CD4-positive, alpha-beta T cell treated with Interleukin-6 at 100 ng/mL for 8 hours (primary cell): ENCODE measurements around the gene CHN2.

Experiments
- DNase-seq: peaks from one replicate; pipeline ENCODE4 v3.0.0-alpha.2; 2020; ENCODE audit warnings: mixed read lengths, low spot score

Gene CHN2

DNA sequence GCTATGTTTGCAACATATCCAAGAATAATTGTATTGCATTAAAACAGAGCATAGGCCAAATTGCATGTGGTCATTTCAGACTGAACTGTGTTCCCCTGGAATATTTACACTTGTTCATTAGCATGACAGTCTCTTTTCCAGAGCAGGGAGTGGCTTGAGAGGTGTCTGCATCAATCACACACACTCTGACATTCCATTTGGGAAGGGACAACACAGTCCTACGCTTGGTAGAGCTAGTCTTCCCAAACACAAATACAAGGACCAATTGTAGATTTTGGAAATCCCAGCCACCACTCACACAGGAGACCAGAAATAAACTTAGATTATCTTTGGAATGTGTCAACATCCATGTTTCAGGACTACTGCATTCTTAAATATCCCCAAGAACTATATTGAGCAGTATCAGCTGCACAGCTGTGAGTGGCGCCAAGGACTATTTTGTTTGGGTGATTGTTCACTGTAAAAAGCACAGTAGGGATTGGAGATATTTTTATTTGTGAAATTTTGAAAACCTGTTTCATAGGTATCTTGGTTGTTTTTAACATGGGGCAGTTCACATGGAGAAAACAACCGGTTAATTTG is 275.5 kb downstream of the CHN2 start:
- no peak for DNase-seq

DNA sequence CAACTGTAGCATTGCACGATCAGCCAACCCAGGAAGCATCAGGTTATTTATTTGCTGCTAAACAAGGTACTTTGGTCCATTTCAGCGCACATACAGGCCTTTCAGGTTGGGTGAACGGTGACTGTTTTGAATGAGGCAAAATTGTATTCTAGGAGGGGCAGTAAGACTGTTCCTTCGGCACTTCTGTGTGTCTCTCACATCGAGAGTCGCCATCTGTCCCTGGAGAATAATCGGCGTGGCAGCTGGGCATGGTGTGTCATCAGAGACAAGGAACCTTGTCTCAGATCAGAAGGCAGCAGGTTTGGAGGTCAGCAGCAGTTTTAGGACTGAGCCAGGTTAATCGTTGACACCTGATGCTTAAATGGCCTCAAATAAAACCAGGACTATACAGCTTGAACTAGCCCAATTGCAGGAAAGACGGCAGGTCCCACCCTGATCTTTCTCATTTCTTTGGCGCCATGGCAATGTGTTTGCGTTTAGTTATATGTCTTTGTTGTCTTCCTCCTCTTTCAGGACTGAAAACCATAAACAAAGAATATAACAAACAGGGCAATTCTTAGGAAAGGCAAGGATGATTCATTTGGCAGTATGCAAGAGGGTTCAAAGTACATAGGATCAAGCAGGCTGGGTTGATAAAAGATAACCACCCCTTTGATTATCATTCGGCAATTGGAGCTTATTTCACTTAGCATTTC is 277.0 kb downstream of the CHN2 start:
- no peak for DNase-seq

DNA sequence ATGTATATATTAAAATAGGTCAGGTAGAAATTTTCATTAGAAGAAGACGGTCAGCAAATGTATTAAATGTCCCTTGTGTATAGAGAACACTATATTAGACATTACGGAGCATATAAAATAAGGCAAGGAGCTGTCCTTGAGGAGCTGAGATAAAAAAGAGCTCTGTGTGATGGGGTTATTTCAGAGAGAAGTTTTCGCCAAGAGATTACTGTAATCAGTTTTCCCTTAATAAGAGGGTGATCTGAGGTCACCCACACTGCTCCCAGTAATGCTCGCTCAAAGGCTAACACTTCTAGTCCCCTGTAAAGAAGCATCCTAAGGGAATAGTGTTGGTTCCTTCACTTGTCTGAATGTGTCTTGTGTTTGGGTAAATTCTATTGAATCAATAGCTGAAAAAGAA is 282.3 kb downstream of the CHN2 start:
- DNase-seq, result no peak

DNA sequence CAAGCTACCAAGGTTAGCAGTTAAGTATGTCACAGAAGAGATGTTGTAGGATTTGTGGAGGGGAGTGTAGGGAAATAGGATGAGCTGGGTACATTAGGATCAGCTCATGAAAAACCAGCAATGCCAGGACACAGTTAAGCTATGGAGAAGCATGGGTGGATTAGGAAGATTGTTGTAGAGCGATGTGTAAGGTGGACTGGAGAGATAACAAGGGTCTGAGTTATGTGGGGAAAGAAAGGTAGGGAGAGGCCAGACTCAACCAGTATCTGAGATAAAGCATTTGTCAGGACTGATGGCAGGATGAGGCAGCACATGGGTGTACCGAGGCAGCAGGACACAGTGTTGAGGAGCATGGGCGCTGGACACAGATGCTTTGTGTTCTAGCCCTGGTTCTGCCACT is 283.7 kb downstream of the CHN2 start:
- DNase-seq, result no peak

DNA sequence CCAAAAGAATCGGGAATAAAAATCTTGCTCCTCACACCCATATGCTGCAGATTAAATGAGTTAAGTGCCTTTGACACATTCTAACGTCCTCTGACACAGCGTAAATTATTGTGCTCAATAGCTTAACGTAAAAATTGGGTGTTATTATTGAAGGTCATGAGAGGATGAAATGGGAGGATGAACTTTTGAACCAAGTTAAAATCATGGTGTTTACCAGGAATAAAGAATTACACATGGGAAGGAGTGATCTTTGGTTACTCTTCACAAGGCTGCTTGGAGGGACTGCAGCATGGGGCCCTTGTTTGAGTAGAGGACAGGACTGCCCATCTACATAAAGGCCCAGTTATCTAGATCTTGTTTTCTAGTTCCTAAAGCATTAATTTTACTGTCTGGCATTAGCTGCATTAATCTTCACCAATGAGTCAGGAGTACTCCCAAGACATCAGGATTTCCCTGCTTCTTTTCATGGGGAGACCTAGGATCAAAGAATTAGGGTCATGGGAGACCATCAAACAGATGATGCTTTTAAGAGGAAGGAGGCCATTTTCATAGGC is 284.2 kb downstream of the CHN2 start:
- no peak for DNase-seq

DNA sequence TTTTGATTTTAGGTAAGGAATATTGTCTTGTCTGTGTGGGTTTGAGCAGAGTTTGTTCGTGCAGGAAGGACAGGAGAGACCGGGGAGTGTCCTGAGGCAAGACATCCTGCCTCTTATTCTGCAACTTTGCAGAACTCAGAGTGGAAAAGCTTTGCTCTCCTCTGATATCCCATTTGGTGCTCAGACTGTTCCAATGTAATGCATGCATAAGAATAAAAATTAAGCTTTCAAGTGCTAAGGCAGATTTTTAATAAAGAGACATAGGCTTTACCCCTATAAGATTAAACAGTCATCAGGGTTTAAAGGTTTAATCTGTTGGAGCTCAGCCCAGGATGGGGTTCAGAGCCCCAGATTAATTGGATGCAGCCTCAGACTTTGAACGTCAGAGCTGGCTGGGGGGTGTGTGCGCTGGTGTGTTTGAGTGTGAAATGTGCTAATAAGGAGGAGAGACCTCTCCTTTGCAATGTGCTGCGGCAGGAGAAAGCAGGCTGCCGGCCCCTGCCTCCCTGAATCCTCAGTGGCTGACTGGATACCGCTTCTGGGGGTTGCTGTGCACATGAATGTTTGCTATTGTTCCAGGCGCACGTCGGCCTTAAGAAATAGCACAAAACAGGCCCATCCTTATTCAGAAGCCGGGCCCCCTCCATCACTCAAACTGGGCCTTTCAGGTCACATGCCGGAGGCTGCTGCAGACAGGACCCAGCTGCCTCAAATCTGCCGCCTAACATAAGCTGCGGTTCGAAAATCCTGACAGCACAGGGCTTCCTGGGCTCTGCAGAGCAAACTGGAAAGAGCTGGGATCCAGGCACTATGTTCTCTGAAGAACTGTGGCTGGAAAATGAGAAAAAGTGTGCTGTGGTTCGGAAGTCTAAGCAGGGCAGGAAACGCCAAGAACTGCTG is 285.0 kb downstream of the CHN2 start:
- no peak for DNase-seq

DNA sequence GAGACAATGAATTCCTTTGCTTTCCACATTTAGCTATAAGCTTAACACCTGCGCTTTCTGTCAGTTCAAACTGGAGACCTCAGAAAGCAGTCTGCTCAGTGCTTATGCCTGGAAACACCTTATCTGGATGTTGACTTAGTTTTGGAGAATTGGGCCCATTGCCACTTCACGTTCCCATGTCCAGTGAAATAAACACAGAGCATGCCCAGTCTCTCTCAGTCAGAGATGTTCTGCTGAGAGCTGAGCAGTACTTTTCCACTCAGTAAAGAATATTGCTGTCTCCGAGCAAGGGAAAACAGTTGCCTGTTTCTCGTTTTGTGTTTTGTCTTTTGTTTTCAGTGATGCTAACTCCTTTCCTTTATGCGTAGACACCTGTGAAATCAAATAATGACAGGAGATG is 285.9 kb downstream of the CHN2 start:
- no peak for DNase-seq

DNA sequence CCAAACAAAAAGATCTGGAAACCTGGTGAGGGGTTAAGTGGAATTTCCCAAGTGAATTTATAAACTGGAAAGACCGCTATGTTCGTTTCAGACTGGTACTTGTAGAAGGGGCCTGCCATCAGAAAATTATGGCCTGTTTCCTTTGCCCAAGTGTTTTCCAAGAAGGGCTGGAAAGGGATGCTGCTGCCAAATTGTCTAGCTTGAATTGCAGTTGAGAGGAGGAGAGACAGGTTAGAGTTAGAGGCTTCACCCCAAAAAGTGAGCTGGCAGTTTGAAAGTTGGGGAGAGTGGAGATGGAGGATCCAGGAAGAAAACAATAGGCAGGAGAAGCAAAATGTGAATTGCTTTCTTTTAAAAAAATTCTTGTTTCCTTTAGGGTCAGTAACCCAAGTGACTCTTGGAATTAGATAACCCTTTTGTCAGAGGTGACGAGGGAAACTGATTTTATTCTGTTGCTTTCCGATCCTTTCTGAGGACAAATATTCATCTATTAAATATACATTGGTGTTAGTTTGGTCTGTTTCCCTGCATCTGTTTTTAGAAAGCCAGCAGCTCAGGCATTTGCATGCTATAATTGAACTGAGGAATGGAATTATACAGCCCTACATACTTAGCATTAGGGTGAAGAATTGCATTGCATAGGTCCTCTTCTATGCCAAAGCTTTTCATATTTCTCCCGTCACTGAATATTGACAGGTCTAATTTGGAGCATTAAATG is 286.5 kb downstream of the CHN2 start:
- DNase-seq, result no peak

DNA sequence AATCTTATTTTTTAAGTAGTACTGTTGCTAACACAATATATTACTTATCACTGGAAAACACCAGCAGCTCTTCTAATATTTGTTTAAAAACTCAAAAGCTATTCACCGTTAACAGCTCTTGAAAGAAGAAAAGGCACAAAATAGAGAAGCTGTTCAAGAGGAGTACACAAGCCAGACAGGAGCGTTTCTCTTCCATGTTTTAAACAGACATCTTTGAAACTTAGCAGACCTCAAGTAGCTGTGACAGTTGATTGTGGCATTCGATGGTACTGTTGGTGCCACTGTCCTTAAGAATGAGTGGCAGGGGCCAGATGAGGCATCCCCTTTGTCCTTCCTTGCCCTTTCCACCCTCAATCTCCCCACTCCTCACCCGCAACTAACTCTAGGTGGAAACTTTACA is 287.5 kb downstream of the CHN2 start:
- DNase-seq, result no peak

DNA sequence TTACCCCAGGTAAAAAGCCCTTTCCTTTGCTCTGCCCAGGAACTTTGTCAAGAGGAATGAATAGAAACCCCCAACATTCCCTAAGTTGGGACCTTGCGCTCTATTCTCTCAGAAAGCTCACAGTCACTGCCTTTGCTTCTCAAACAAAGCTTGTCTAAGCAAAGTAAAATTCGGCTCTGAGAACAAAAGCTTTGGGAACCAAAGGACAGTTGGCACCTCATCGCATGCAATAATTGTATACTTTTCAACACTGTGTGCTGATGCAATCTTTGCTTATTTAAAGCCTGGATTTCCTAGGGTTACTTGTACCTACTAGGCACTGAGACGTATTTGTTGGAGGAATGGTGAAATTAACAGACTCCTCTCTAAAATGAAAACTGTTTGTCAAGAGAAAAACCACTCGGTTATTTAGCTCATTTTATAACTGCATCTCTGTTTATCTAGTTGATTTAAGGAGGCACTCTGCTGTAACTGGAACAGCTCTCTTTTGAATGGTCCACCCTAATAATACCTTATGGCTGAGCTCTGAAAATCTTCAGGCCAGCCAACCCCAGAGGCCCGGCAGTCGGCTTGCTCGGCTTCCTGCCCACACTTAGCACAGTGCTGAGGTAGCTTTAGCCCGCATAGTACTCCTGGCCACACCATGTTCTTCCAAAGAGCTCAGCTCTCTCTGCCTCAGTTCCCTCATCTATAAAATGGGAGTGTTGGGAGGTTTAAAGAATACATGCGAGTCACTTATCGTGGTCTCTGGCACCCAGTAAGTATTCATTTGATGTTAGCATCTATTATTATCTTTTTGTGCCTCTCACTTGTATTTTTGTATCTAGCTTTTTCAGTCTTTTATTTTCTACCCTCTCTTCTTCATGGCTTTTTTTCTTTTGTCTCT is 288.9 kb downstream of the CHN2 start:
- DNase-seq, result no peak

DNA sequence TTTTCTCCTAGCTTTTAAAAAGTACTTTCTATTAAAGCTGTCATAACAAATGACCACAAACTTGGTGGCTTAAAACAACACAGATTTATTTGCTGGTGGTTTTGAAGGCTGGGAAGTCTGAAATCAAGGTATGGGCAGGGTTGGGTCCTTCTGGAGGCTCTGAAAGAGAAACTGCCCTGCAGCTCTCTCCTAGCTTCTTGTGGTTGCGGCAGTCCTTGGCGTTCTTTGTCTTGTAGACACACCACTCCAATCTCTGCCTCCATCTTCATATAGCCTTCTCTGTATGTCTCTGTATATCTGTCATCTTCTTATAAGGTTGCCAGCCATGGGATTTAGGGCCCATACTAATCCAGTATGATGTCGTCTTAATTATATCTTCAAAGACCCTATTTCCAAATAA is 289.7 kb downstream of the CHN2 start:
- DNase-seq, result no peak

DNA sequence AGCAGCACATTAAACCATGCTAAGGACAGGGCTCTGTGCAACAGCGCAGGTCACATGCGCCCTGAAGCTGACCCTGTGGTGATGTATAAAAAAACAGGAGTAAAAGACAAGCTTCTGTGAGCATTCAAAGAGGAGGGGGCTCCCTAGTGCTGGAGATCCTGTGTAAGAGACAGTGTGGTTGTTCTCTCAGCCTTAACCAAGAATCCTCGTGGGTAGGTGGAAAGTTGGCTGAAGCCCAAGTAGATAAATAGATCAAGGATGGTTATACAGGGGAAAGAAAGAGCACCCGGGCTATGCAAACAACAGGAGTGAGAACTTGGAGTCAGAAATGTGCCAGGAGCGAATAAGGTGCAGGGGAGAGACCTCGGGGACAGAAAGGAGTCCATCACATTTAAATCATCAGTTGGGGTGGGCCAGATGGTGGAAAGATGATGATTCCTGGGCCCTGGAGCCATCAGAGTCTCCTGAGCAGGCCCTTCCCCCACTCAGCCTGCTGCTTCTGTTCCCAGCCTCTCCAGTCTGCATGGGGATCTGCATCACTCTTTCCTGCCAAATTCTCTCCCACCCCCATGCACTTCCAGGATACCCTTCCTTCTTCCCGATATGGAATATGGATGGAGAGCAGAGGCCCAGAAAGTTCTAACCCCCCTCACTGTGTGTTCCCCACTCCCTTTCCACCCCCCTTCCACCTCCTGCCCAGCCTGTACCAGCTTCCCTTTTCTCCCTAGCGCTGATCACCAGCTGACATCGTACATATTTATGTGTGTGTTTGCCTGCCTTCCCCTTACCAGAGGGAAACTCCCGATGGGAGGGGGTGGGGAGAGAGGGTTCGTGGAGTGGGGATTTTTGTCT is 291.0 kb downstream of the CHN2 start:
- no peak for DNase-seq

DNA sequence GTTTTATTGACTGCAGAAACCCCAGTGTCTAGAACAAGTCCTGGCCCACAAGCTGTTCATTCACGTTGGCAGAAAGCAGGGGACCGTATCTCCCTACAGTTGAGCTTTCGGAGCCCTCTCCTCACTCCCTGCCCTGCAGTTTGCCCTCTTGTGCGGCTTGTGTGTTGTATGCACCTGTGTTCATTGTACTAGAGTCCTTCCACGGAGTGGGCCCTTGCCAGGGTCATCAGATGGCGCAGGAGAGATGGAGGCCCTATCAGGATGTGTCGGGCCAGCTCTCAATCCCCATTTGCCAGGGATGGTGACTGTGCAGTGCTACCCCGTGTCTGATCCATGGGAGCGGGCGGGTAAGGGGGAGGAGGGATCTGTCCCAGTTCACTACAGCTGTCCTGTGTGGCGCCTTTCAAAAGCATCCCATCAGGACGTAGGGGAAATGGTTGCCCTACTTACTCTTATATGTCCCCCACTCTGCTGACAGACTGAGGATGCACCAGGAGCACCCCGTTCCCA is 291.7 kb downstream of the CHN2 start:
- DNase-seq, result no peak

DNA sequence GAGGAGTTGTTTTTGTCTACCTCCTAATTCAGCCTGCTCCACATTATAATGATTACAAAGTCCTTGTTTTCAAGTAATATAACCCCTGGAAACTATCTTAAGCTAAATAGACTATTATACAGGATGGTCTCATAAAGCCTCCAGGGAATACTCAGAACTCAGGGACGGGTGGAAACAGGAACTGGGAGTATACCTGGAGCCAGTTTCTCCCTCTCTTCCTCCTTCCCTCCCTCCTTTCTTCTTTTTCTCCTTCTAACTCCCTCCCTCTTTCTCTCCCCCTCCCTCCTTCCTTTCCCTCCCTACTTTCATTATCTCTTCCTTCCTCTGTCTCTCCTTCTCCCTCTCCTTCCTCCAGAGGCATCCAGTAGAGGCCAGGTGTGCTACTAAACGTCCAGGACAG is 292.8 kb downstream of the CHN2 start:
- DNase-seq, result no peak

DNA sequence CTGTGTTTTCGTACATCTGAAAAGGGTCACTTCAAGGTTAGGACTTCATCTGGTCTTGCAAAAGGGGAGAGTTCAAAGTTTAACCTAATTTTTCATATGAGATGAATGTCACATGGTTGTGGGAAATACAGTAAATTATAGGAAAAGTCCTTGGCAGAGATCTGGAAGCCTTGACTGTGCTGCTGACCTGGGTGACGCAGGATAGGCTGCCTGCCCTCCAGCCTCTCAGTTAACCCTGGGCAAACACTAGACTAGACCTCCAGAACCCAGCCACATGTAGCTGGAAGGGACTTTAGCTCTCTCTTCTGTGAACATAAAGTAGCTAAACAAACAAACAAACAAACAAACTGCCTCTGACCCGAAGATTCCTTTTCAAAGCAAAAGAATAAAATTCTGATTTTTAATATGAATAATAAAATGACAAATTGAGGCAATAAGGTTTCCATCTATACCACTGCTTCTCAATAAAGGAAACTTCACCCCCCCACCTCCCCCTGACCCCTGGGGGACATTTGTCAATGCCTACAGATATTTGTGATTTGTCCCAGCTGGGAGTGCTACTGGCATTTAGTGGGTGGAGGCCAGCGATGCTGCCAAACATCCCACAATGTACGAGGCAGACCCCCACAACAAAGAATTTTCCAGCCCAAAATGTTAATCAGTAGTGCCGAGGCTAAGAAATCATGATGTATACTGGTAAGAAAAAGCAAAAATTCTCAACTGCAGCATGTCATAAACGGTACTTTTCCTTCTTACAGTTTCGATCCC is 293.8 kb downstream of the CHN2 start:
- DNase-seq, result no peak

DNA sequence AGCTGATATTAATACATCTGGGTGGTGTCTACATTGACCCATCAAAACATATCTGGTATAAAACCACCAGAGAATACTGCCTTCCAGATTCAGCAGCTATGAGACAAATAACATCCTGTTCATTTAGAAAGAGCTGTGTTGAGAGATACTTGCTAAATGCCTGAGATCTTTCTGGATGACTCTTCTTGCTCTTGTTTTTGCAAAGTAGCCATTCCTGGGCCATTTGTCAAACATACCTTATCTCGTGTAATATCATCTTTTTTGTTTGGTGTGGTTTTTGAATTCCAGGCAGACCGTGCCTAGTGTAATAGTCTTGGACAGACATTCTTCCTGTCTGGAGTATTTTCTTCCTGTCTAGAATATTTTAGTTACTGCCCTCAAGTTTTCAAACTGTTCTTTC is 294.4 kb downstream of the CHN2 start:
- DNase-seq, result no peak

DNA sequence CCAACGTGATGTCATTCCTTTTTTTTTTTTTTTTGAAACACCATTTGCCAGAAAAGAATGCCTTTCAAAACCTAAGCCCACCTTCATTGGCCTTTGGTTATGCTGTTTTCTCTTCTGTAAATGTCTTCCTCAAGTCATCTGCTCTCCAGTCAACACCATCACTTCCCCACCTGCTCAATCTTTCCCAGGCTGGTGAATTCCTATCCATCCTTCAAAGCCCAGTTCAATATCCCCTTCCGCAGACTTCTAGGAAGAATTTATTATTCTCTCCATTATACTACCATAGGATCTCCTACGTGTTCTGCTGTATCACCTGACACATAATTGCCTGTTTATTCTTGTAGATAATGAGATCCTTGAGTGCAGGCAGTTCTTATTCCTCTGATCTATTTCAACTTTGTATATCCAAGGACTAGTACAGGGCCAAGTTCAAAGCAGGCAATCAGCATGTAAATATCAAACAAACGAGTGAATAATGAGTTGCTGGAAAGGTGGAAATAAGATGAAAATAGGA is 295.6 kb downstream of the CHN2 start:
- DNase-seq, result no peak

DNA sequence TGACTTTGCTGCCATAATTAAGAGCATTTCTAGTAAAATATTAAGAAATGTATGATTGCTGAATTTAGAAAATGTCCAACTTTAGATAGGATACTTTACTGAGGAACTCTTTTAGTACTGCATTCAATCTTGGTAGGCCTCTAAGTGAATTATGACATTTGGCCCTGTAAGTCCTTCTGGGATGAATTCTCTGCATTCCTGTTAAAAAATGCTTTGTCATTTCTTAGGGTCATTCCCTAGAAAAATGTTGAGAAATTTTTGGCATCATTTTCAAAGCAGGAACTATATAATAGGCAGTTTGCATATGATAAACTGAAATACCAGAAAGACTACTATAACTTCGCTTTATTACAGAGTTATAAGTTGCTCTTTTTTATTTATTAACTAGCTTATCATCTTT is 299.8 kb downstream of the CHN2 start:
- no peak for DNase-seq

DNA sequence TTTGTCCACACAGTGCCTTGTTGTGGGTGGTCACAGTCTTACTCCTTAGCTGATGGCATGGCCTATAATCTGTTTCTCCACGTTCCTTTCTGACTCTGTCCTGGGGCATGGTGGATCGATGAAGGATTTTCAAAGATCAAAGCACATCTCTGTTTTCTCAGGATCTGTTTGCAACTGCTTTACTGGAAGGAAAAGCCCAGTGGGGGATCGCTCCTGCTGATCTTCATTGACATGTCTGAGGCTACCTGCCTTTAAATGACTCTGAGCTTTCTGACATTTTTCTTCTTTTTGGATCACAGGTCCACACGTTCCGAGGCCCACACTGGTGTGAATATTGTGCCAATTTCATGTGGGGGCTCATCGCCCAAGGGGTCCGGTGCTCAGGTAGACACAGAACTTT is 301.1 kb downstream of the CHN2 start:
- DNase-seq, result no peak
